DOHH2 (cell line): ENCODE measurements around the gene TNFAIP1.

Experiments
- H3F3A ChIP-seq: fragments of 200-600 bp; sonication (generic), shearing (Covaris generic); 2 replicates; pipeline ENCODE4 v1.6.0; 2016; ENCODE audit warnings: antibody characterized with exemption, mild to moderate bottlenecking; ENCODE audit not compliant: control insufficient read depth, insufficient read depth
- H3K27ac ChIP-seq: fragments of 200-600 bp; sonication (generic); 2 replicates; pipeline ENCODE4 v1.5.1; 2014; ENCODE audit warnings: low read depth, mild to moderate bottlenecking, low read length, moderate library complexity
- H3K27me3 ChIP-seq: fragments of 200-600 bp; sonication (generic); 2 replicates; pipeline ENCODE4 v1.6.1; 2014; ENCODE audit warnings: mild to moderate bottlenecking, low read length, mixed read lengths; ENCODE audit not compliant: control insufficient read depth
- H3K36me3 ChIP-seq: fragments of 200-600 bp; sonication (generic); 2 replicates; pipeline ENCODE4 v1.6.1; 2014; ENCODE audit warnings: mild to moderate bottlenecking, low read length, moderate library complexity, mixed read lengths; ENCODE audit not compliant: control insufficient read depth
- H3K4me1 ChIP-seq: fragments of 200-600 bp; sonication (generic); 2 replicates; pipeline ENCODE4 v1.6.1; 2014; ENCODE audit warnings: mild to moderate bottlenecking, low read length, mixed read lengths; ENCODE audit not compliant: control insufficient read depth
- H3K4me2 ChIP-seq: fragments of 200-600 bp; sonication (generic); 2 replicates; pipeline ENCODE4 v1.6.0; 2014; ENCODE audit warnings: mild to moderate bottlenecking, low read length, moderate library complexity
- H3K4me3 ChIP-seq: fragments of 200-600 bp; sonication (generic); 2 replicates; pipeline ENCODE4 v1.5.1; 2014; ENCODE audit warnings: mild to moderate bottlenecking, low read length, mixed read lengths
- H3K79me2 ChIP-seq: fragments of 200-600 bp; sonication (generic); 2 replicates; pipeline ENCODE4 v1.6.1; 2014; ENCODE audit warnings: mild to moderate bottlenecking, low read length, mixed read lengths; ENCODE audit not compliant: control insufficient read depth
- H3K9me2 ChIP-seq: fragments of 200-600 bp; sonication (generic); replicated peaks from 2 replicates; pipeline ENCODE4 v1.6.1; 2014; ENCODE audit warnings: mild to moderate bottlenecking, low read length, mixed read lengths; ENCODE audit not compliant: control insufficient read depth
- H3K9me3 ChIP-seq: fragments of 200-600 bp; sonication (generic); 2 replicates; pipeline ENCODE4 v1.6.1; 2014; ENCODE audit warnings: antibody characterized with exemption, low read length, mixed read lengths; ENCODE audit not compliant: control insufficient read depth, insufficient read depth
- H4K20me1 ChIP-seq: fragments of 200-600 bp; sonication (generic); 2 replicates; pipeline ENCODE4 v1.6.0; 2014; ENCODE audit warnings: low read depth, mild to moderate bottlenecking, antibody characterized with exemption, low read length, moderate library complexity; ENCODE audit not compliant: control insufficient read depth, insufficient read depth
- EZH2phosphoT487 ChIP-seq: fragments of 200-600 bp; sonication (generic); IDR thresholded peaks from 2 replicates; pipeline ENCODE4 v1.6.1; 2017; ENCODE audit warnings: borderline replicate concordance, mild to moderate bottlenecking, antibody characterized with exemption, low read length, moderate library complexity, mixed read lengths
- TF ChIP-seq, protein P1 (sequence below): fragments of 200-600 bp; sonication (generic); IDR thresholded peaks from one replicate; pipeline ENCODE4 v1.5.1; 2014; ENCODE audit warnings: antibody characterized with exemption, mild to moderate bottlenecking, low read depth, low read length; ENCODE audit not compliant: poor library complexity, severe bottlenecking

Gene TNFAIP1

DNA sequence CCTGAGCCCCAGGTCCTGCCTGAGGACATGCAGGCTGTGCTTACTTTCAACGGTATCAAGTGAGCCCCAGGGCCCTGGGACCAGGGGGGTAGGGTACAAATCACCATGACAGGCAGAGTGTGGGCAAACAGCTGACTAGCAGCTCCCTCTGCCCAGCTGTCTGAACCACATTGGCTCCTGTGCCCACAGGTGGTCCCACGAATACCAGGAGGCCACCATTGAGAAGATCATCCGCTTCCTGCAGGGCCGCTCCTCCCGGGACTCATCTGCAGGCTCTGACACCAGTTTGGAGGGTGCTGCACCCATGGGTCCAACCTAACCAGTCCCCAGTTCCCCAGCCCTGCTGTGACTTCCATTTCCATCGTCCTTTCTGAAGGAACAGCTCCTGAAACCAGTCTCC, 60.4 kb downstream of the TNFAIP1 start:
- no peak for TF ChIP-seq EZH2phosphoT487
- TF ChIP-seq, protein P1, sequence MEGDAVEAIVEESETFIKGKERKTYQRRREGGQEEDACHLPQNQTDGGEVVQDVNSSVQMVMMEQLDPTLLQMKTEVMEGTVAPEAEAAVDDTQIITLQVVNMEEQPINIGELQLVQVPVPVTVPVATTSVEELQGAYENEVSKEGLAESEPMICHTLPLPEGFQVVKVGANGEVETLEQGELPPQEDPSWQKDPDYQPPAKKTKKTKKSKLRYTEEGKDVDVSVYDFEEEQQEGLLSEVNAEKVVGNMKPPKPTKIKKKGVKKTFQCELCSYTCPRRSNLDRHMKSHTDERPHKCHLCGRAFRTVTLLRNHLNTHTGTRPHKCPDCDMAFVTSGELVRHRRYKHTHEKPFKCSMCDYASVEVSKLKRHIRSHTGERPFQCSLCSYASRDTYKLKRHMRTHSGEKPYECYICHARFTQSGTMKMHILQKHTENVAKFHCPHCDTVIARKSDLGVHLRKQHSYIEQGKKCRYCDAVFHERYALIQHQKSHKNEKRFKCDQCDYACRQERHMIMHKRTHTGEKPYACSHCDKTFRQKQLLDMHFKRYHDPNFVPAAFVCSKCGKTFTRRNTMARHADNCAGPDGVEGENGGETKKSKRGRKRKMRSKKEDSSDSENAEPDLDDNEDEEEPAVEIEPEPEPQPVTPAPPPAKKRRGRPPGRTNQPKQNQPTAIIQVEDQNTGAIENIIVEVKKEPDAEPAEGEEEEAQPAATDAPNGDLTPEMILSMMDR, result no peak
- Histone ChIP-seq H3K4me2 (no peak overlapping the region), H3K4me3 (no peak overlapping the region), H3K4me1 (no peaks in the 10 kb centered on the region), H3K9me2 (no peaks in the 10 kb centered on the region), H4K20me1 (no peaks in the 10 kb centered on the region), H3K36me3 (peaks cover 4% of the 10 kb centered on the region; the same call in 1 of the 2 replicates), H3K27me3 (no peaks in the 10 kb centered on the region), H3K9me3 (no peaks in the 10 kb centered on the region), H3K27ac (no peak overlapping the region), H3K79me2 (no peaks in the 10 kb centered on the region), H3F3A (no peaks in the 10 kb centered on the region)
